GM21423 (cell line): ENCODE data around the gene STK38L.

Experiments
- ATAC-seq: cut with Tn5 transposase; IDR thresholded peaks from one replicate; pipeline ENCODE4 v1.9.1; 2021; ENCODE audit warnings: mild to moderate bottlenecking, moderate library complexity; ENCODE audit not compliant: unreplicated experiment

The STK38L gene

GRCh38 chr12:27276275-27276674 lies 32.2 kb downstream of the STK38L start:
- no peak for ATAC-seq

GRCh38 chr12:27277846-27278260 lies 33.8 kb downstream of the STK38L start:
- ATAC-seq: peak; percentile 82

GRCh38 chr12:27279826-27280225 lies 35.7 kb downstream of the STK38L start:
- no peak for ATAC-seq

GRCh38 chr12:27280412-27280811 lies 36.3 kb downstream of the STK38L start:
- no peak for ATAC-seq

- ATAC-seq: no peak
These were observed 38.7 kb downstream of the STK38L start for GRCh38 chr12:27282754-27283153.

GRCh38 chr12:27284021-27284420 lies 39.9 kb downstream of the STK38L start:
- ATAC-seq: no peak

GRCh38 chr12:27284751-27285150 lies 40.7 kb downstream of the STK38L start:
- peak; percentile 44 for ATAC-seq

- no peak for ATAC-seq
These were observed 41.3 kb downstream of the STK38L start for GRCh38 chr12:27285403-27285802.

GRCh38 chr12:27289414-27289813 lies 45.3 kb downstream of the STK38L start:
- ATAC-seq: no peak

- ATAC-seq: no peak
These were observed 46.5 kb downstream of the STK38L start for GRCh38 chr12:27290501-27291168.

GRCh38 chr12:27291862-27292261 lies 47.8 kb downstream of the STK38L start:
- ATAC-seq: no peak

GRCh38 chr12:27292718-27293117 lies 48.6 kb downstream of the STK38L start:
- no peak for ATAC-seq

- ATAC-seq: no peak
These were observed 49.4 kb downstream of the STK38L start for GRCh38 chr12:27293463-27293862.

GRCh38 chr12:27296674-27297073 lies 52.6 kb downstream of the STK38L start:
- no peak for ATAC-seq

- no peak for ATAC-seq
These were observed 53.5 kb downstream of the STK38L start for GRCh38 chr12:27297566-27297965.

GRCh38 chr12:27299102-27299501 lies 55.0 kb downstream of the STK38L start:
- ATAC-seq: no peak

GRCh38 chr12:27300226-27300625 lies 56.1 kb downstream of the STK38L start:
- ATAC-seq: no peak

GRCh38 chr12:27303139-27304111 lies 59.3 kb downstream of the STK38L start:
- no peak for ATAC-seq

- ATAC-seq: no peak
These were observed 60.8 kb downstream of the STK38L start for GRCh38 chr12:27304856-27305255.

- no peak for ATAC-seq
These were observed 61.8 kb downstream of the STK38L start for GRCh38 chr12:27305673-27306456.

- ATAC-seq: peak; percentile 46
These were observed 65.4 kb downstream of the STK38L start for GRCh38 chr12:27309293-27309994.
